Rectal smooth muscle tissue (tissue), 1 donor: ENCODE measurements around the gene KRT82.

Source experiments
- H3K27ac ChIP-seq: one replicate; pipeline ENCODE4 v1.7.0; 2013; ENCODE audit warnings: low read depth, low read length, inconsistent platforms
- H3K27me3 ChIP-seq: one replicate; pipeline ENCODE4 v1.7.0; 2013; ENCODE audit warnings: low read length; ENCODE audit not compliant: control insufficient read depth, insufficient read depth
- H3K36me3 ChIP-seq: one replicate; pipeline ENCODE4 v1.7.0; 2013; ENCODE audit warnings: low read length; ENCODE audit not compliant: control insufficient read depth, insufficient read depth
- H3K4me1 ChIP-seq: one replicate; pipeline ENCODE4 v1.7.0; 2013; ENCODE audit warnings: low read length; ENCODE audit not compliant: control insufficient read depth, insufficient read depth
- H3K4me3 ChIP-seq: one replicate; pipeline ENCODE4 v1.7.0; 2013; ENCODE audit warnings: low read length
- H3K9ac ChIP-seq: one replicate; pipeline ENCODE4 v1.7.0; 2013; ENCODE audit warnings: low read length

KRT82 gene

GRCh38 chr12:52358575-52359350 lies 47.4 kb downstream of the KRT82 start:
- Histone ChIP-seq H3K4me1 (no peaks in the 10 kb centered on the region), H3K4me3 (no peak overlapping the region), H3K27me3 (no peaks in the 10 kb centered on the region), H3K36me3 (no peaks in the 10 kb centered on the region), H3K9ac (no peak overlapping the region), H3K27ac (no peak overlapping the region)

GRCh38 chr12:52356762-52357580 lies 49.2 kb downstream of the KRT82 start:
- Histone ChIP-seq H3K27me3 (no peaks in the 10 kb centered on the region), H3K36me3 (no peaks in the 10 kb centered on the region), H3K27ac (no peak overlapping the region), H3K4me3 (no peak overlapping the region), H3K9ac (no peak overlapping the region), H3K4me1 (no peaks in the 10 kb centered on the region)

- H3K4me1 ChIP-seq = no peaks in the 10 kb centered on the region
- H3K36me3 ChIP-seq = no peaks in the 10 kb centered on the region
- no peak overlapping the region for H3K4me3 ChIP-seq
- no peak overlapping the region for H3K9ac ChIP-seq
- H3K27ac ChIP-seq = no peak overlapping the region
- H3K27me3 ChIP-seq = no peaks in the 10 kb centered on the region
Measured at GRCh38 chr12:52356031-52356761, 49.9 kb downstream of the KRT82 start.

GRCh38 chr12:52355176-52355575 lies 51.0 kb downstream of the KRT82 start:
- no peaks in the 10 kb centered on the region for H3K36me3 ChIP-seq
- no peak overlapping the region for H3K4me3 ChIP-seq
- H3K27ac ChIP-seq = no peak overlapping the region
- H3K4me1 ChIP-seq = no peaks in the 10 kb centered on the region
- H3K27me3 ChIP-seq = no peaks in the 10 kb centered on the region
- no peak overlapping the region for H3K9ac ChIP-seq

GRCh38 chr12:52354200-52354599 lies 51.9 kb downstream of the KRT82 start:
- Histone ChIP-seq H3K27ac (no peak overlapping the region), H3K9ac (no peak overlapping the region), H3K27me3 (no peaks in the 10 kb centered on the region), H3K4me3 (no peak overlapping the region), H3K36me3 (no peaks in the 10 kb centered on the region), H3K4me1 (no peaks in the 10 kb centered on the region)

GRCh38 chr12:52353766-52354165 lies 52.4 kb downstream of the KRT82 start:
- Histone ChIP-seq H3K27me3 (no peaks in the 10 kb centered on the region), H3K9ac (no peak overlapping the region)

GRCh38 chr12:52352951-52353350 lies 53.2 kb downstream of the KRT82 start:
- Histone ChIP-seq H3K36me3 (no peaks in the 10 kb centered on the region), H3K4me1 (no peaks in the 10 kb centered on the region), H3K27me3 (no peaks in the 10 kb centered on the region), H3K4me3 (no peak overlapping the region), H3K27ac (no peak overlapping the region), H3K9ac (no peak overlapping the region)

More at GRCh38 chr12:52353766-52354165, 52.4 kb downstream of the KRT82 start:
- Histone ChIP-seq H3K27ac (no peak overlapping the region), H3K36me3 (no peaks in the 10 kb centered on the region), H3K4me1 (no peaks in the 10 kb centered on the region), H3K4me3 (no peak overlapping the region)

- H3K27ac ChIP-seq = no peak overlapping the region
Measured at GRCh38 chr12:52351196-52352059, 54.7 kb downstream of the KRT82 start.

GRCh38 chr12:52350786-52351185 lies 55.3 kb downstream of the KRT82 start:
- Histone ChIP-seq H3K9ac (no peak overlapping the region), H3K27ac (no peak overlapping the region), H3K36me3 (no peaks in the 10 kb centered on the region), H3K4me3 (no peak overlapping the region), H3K4me1 (no peaks in the 10 kb centered on the region), H3K27me3 (no peaks in the 10 kb centered on the region)

More at GRCh38 chr12:52351196-52352059, 54.7 kb downstream of the KRT82 start:
- Histone ChIP-seq H3K4me1 (no peaks in the 10 kb centered on the region), H3K4me3 (no peak overlapping the region), H3K9ac (no peak overlapping the region), H3K27me3 (no peaks in the 10 kb centered on the region), H3K36me3 (no peaks in the 10 kb centered on the region)

GRCh38 chr12:52350021-52350620 lies 56.0 kb downstream of the KRT82 start:
- Histone ChIP-seq H3K9ac (no peak overlapping the region), H3K27ac (no peak overlapping the region), H3K4me1 (no peaks in the 10 kb centered on the region), H3K4me3 (no peak overlapping the region), H3K36me3 (no peaks in the 10 kb centered on the region), H3K27me3 (no peaks in the 10 kb centered on the region)

- H3K27ac ChIP-seq = no peak overlapping the region
- no peaks in the 10 kb centered on the region for H3K4me1 ChIP-seq
Measured at GRCh38 chr12:52349196-52349595, 56.9 kb downstream of the KRT82 start.

More at GRCh38 chr12:52349196-52349595, 56.9 kb downstream of the KRT82 start:
- Histone ChIP-seq H3K36me3 (no peaks in the 10 kb centered on the region), H3K27me3 (no peaks in the 10 kb centered on the region), H3K4me3 (no peak overlapping the region), H3K9ac (no peak overlapping the region)
